HUES6 (cell line): ENCODE measurements around the gene SLC16A10.

Source experiments
- H3K27ac ChIP-seq: 2 replicates; pipeline ENCODE4 v1.7.0; 2013; ENCODE audit warnings: low read depth, mild to moderate bottlenecking, low read length, inconsistent platforms
- H3K27me3 ChIP-seq: 2 replicates; pipeline ENCODE4 v1.6.1; 2013; ENCODE audit warnings: low read length; ENCODE audit not compliant: control insufficient read depth, insufficient read depth
- H3K36me3 ChIP-seq: 2 replicates; pipeline ENCODE4 v1.6.1; 2013; ENCODE audit warnings: low read length; ENCODE audit not compliant: control insufficient read depth, insufficient read depth
- H3K4me1 ChIP-seq: 2 replicates; pipeline ENCODE4 v1.6.1; 2013; ENCODE audit warnings: low read length; ENCODE audit not compliant: control insufficient read depth, insufficient read depth
- H3K4me3 ChIP-seq: 2 replicates; pipeline ENCODE4 v1.5.1; 2013; ENCODE audit warnings: low read depth, low read length
- H3K9ac ChIP-seq: one replicate; pipeline ENCODE4 v1.6.1; 2013; ENCODE audit warnings: mild to moderate bottlenecking, low read length
- H3K9me3 ChIP-seq: 2 replicates; pipeline ENCODE4 v1.6.1; 2013; ENCODE audit warnings: low read depth, low read length; ENCODE audit not compliant: control insufficient read depth, insufficient read depth

SLC16A10 gene

GRCh38 chr6:111221804-111222203 lies 134.5 kb downstream of the SLC16A10 start:
- H3K4me1 ChIP-seq: peaks cover 7% of the 10 kb centered on the region; the same call in 1 of the 2 replicates
- no peak overlapping the region for H3K27ac ChIP-seq
- no peaks in the 10 kb centered on the region for H3K9me3 ChIP-seq
- no peaks in the 10 kb centered on the region for H3K27me3 ChIP-seq
- H3K9ac ChIP-seq: no peak overlapping the region
- H3K36me3 ChIP-seq: no peaks in the 10 kb centered on the region
- H3K4me3 ChIP-seq: no peak overlapping the region

DNA sequence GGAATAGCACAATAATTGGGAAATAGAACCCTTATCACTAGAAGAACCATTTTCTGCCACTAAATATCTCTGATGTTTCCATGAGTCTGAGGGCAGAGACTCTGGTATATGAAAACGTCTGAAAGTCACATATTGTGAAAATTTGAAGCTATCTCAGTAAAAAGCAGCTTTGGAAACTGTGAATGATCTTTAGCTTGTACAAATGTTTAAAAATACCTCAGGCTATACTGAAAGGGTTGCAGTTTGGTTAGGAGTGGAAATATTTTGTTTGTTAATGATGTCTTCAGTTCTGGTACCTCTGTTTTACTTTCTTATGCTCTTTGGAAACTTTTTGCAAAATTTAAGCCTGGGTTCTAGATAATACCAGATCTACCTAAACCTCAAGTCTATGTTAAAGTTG lies 135.0 kb downstream of the SLC16A10 start:
- H3K27me3 ChIP-seq: no peaks in the 10 kb centered on the region
- H3K9me3 ChIP-seq: no peaks in the 10 kb centered on the region
- H3K4me3 ChIP-seq: no peak overlapping the region
- no peak overlapping the region for H3K27ac ChIP-seq
- no peaks in the 10 kb centered on the region for H3K36me3 ChIP-seq
- H3K4me1 ChIP-seq: peaks cover 7% of the 10 kb centered on the region; the same call in 1 of the 2 replicates
- no peak overlapping the region for H3K9ac ChIP-seq

- no peak overlapping the region for H3K27ac ChIP-seq
- peaks cover 7% of the 10 kb centered on the region; the same call in 1 of the 2 replicates for H3K4me1 ChIP-seq
- no peaks in the 10 kb centered on the region for H3K36me3 ChIP-seq
- no peaks in the 10 kb centered on the region for H3K27me3 ChIP-seq
- no peak overlapping the region for H3K4me3 ChIP-seq
- no peak overlapping the region for H3K9ac ChIP-seq
- no peaks in the 10 kb centered on the region for H3K9me3 ChIP-seq
Observed at GRCh38 chr6:111228094-111228493, 140.8 kb downstream of the SLC16A10 start.

- Histone ChIP-seq H3K9ac (no peak overlapping the region), H3K4me3 (no peak overlapping the region), H3K4me1 (peaks cover 7% of the 10 kb centered on the region; the same call in 1 of the 2 replicates), H3K27me3 (no peaks in the 10 kb centered on the region), H3K27ac (no peak overlapping the region), H3K9me3 (no peaks in the 10 kb centered on the region), H3K36me3 (no peaks in the 10 kb centered on the region)
Observed at GRCh38 chr6:111230351-111231089, 143.2 kb downstream of the SLC16A10 start.

DNA sequence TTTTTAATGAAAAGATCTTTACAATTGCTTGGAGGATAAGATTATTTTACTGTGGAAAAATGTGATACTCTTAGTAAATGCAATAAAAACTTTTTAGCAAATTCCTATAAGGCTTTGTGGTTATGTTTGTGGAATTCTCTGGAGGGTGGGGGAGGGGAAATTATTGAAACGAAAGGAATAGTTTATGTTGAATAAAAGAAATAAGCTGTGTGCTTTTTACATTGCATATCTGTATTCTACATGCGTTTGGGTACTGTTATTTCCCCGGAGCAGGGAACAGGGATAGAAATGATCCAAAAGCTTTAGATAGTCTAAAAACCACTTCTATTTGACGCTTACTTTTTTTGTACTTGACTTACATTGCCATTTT lies 143.8 kb downstream of the SLC16A10 start:
- no peak overlapping the region for H3K9ac ChIP-seq
- peaks cover 1% of the 10 kb centered on the region; the same call in 1 of the 2 replicates for H3K4me1 ChIP-seq

DNA sequence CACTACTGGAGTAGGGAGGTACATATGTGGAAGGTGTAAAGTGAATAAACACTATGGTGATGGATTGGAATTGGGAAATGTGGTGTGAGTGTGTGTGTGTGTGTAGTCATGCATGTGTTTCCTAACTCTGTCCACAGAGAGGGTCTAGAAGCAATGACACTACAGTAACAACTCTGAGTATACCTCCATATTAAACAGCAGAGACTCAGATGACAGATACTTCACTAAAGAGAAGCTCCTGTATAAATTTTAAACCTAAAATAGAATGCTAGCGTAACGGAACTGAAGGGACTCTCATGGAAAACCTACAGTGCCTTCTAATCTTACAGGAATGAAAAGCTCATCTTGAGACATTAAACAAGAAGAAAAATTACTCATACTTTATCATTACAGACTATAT lies 150.5 kb downstream of the SLC16A10 start:
- H3K4me3 ChIP-seq: no peak overlapping the region
- H3K9me3 ChIP-seq: no peaks in the 10 kb centered on the region
- H3K27me3 ChIP-seq: no peaks in the 10 kb centered on the region
- no peak overlapping the region for H3K9ac ChIP-seq
- no peaks in the 10 kb centered on the region for H3K36me3 ChIP-seq
- H3K4me1 ChIP-seq: no peaks in the 10 kb centered on the region
- no peak overlapping the region for H3K27ac ChIP-seq

More for the DNA sequence above, 143.8 kb downstream of the SLC16A10 start:
- no peaks in the 10 kb centered on the region for H3K27me3 ChIP-seq
- H3K9me3 ChIP-seq: no peaks in the 10 kb centered on the region
- H3K36me3 ChIP-seq: no peaks in the 10 kb centered on the region
- H3K4me3 ChIP-seq: no peak overlapping the region
- no peak overlapping the region for H3K27ac ChIP-seq

DNA sequence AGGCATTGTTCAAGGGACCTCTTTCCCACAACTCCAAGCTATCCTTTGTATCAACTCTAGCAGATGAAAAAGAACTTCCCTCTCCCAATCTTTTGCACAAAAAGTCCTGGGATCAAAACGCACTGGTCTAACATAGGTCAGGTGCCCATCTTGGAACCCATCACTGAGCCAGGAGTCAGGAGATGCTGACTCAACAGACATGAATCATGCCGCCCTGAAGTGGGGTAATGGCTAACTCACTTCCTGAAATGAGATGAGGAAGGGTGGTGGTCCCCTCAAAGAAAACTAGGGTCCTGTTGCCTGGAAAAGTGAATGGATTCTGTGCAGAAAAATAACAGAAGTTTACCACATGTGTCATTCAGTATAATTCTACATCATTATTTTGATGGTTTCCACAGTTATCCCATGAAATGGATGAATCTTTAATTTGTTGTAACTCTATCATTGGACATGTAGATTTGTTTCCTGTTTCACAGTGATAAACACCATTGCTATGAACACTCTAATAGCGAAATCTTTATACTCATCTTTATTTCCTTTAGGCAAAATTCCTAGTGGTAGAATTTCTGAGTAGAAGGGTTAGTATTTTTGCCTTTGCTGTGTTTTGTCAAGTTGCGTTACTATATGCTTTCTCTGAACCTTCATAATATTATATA lies 151.3 kb downstream of the SLC16A10 start:
- Histone ChIP-seq H3K4me1 (no peaks in the 10 kb centered on the region), H3K4me3 (no peak overlapping the region), H3K27me3 (no peaks in the 10 kb centered on the region), H3K36me3 (no peaks in the 10 kb centered on the region), H3K9me3 (no peaks in the 10 kb centered on the region), H3K9ac (no peak overlapping the region), H3K27ac (no peak overlapping the region)

GRCh38 chr6:111239461-111239860 lies 152.2 kb downstream of the SLC16A10 start:
- no peaks in the 10 kb centered on the region for H3K36me3 ChIP-seq
- H3K9me3 ChIP-seq: no peaks in the 10 kb centered on the region
- H3K4me1 ChIP-seq: no peaks in the 10 kb centered on the region
- H3K27ac ChIP-seq: no peak overlapping the region
- no peak overlapping the region for H3K4me3 ChIP-seq
- H3K9ac ChIP-seq: no peak overlapping the region
- H3K27me3 ChIP-seq: no peaks in the 10 kb centered on the region

DNA sequence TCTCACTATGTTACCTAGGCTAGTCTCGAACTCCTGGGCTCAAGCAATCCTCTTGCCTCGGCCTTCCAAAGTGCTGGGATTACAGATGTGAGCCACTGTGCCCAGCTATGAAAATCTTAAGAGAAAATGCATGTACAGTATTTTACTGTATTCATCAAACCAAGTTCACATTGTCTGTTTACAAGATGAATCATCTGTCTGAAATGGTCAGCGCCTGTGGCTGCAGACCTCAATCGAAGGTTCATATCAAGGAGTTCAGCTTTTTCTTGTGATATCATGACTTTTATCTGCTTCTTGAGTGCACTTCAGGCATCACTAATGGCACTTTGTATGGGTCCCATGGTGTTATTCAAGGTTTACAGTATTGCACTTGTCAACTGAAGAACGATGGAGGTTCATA lies 155.1 kb downstream of the SLC16A10 start:
- H3K9ac ChIP-seq: no peak overlapping the region
- no peaks in the 10 kb centered on the region for H3K9me3 ChIP-seq
- no peak overlapping the region for H3K27ac ChIP-seq
- H3K4me1 ChIP-seq: no peaks in the 10 kb centered on the region
- H3K27me3 ChIP-seq: no peaks in the 10 kb centered on the region
- no peak overlapping the region for H3K4me3 ChIP-seq
- no peaks in the 10 kb centered on the region for H3K36me3 ChIP-seq

DNA sequence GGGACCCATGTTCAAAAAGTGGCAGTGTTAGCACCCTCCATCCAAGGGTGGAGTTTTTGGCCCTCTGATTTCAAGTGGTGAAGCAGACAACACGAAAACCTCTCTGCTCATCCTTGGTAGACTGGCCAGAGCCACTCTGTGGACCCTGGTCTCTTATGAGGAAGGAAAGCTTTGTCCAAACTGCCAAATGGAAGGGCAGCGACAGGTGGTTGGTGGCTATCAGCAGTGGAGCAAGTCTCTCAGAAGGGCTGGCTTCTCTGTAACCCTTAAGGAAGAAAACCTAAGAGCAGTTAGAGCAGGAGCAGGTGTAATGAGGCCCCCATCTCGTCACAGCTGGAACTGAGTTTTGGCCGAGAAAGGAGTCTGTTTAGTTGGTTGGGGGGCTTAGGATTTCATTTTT lies 155.8 kb downstream of the SLC16A10 start:
- H3K36me3 ChIP-seq: no peaks in the 10 kb centered on the region
- no peak overlapping the region for H3K9ac ChIP-seq
- H3K4me1 ChIP-seq: no peaks in the 10 kb centered on the region
- H3K27ac ChIP-seq: no peak overlapping the region
- no peaks in the 10 kb centered on the region for H3K27me3 ChIP-seq
- H3K9me3 ChIP-seq: no peaks in the 10 kb centered on the region
- H3K4me3 ChIP-seq: no peak overlapping the region

DNA sequence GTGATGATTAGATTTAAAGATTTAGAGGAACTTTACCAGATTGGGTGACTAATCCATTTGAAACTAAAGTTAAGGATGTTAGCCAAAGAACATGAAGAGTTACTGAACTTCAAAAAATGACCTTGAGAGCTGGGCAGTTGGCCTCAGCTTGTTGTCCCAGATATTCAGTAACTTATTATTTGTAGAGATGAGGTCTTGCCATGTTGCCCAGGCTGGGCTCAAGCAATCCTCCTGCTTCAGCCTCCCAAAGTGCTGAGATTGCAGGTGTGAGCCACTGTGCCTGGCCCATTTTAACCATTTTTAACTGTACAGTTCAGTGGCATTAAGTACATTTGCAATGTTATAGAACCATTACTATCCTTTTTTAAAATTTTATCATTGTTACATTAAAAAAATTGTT lies 161.5 kb downstream of the SLC16A10 start:
- H3K4me1 ChIP-seq: peaks cover 28% of the 10 kb centered on the region
- H3K27me3 ChIP-seq: peaks cover 6% of the 10 kb centered on the region; the same call in 1 of the 2 replicates
- no peaks in the 10 kb centered on the region for H3K9me3 ChIP-seq
- H3K4me3 ChIP-seq: no peak overlapping the region
- H3K36me3 ChIP-seq: no peaks in the 10 kb centered on the region
- H3K9ac ChIP-seq: no peak overlapping the region
- H3K27ac ChIP-seq: no peak overlapping the region
